ENCODE data around the gene MAGI2.
"Not testable (repeated sequence)": the region's sequence is repeated elsewhere in the genome, so short reads cannot be mapped to it uniquely, and the experiment has no call there.

MAGI2 gene

GRCh38 chr7:78317371-78317770 lies 1136.1 kb downstream of the MAGI2 start:
- no peak for DNase-seq

GRCh38 chr7:78316110-78316509 lies 1137.4 kb downstream of the MAGI2 start:
- no peak for DNase-seq

GRCh38 chr7:78315119-78315518 lies 1138.3 kb downstream of the MAGI2 start:
- no peak for DNase-seq

- no peak for DNase-seq
These were observed 1142.3 kb downstream of the MAGI2 start for GRCh38 chr7:78311181-78311580.

- DNase-seq = no peak
These were observed 1145.6 kb downstream of the MAGI2 start for GRCh38 chr7:78307892-78308291.

- no peak for DNase-seq
These were observed 1146.8 kb downstream of the MAGI2 start for GRCh38 chr7:78306634-78307033.

- DNase-seq = no peak
These were observed 1152.1 kb downstream of the MAGI2 start for GRCh38 chr7:78301407-78301806.

GRCh38 chr7:78299088-78299487 lies 1154.4 kb downstream of the MAGI2 start:
- DNase-seq = no peak

GRCh38 chr7:78296644-78297371 lies 1156.7 kb downstream of the MAGI2 start:
- DNase-seq = no peak

GRCh38 chr7:78296046-78296597 lies 1157.3 kb downstream of the MAGI2 start:
- no peak for DNase-seq

GRCh38 chr7:78289471-78289870 lies 1164.0 kb downstream of the MAGI2 start:
- not testable (repeated sequence) for DNase-seq

GRCh38 chr7:78284945-78285344 lies 1168.5 kb downstream of the MAGI2 start:
- no peak for DNase-seq

GRCh38 chr7:78280276-78280675 lies 1173.2 kb downstream of the MAGI2 start:
- no peak for DNase-seq

- no peak for DNase-seq
These were observed 1174.0 kb downstream of the MAGI2 start for GRCh38 chr7:78279457-78279856.

GRCh38 chr7:78279032-78279431 lies 1174.4 kb downstream of the MAGI2 start:
- no peak for DNase-seq

GRCh38 chr7:78267141-78267540 lies 1186.3 kb downstream of the MAGI2 start:
- DNase-seq = no peak

- no peak for DNase-seq
These were observed 1188.0 kb downstream of the MAGI2 start for GRCh38 chr7:78265486-78265885.

- DNase-seq = no peak
These were observed 1188.4 kb downstream of the MAGI2 start for GRCh38 chr7:78265071-78265470.

GRCh38 chr7:78264105-78264504 lies 1189.4 kb downstream of the MAGI2 start:
- peak; percentile 34 for DNase-seq

- DNase-seq = no peak
These were observed 1191.7 kb downstream of the MAGI2 start for GRCh38 chr7:78261739-78262138.

GRCh38 chr7:78261302-78261701 lies 1192.2 kb downstream of the MAGI2 start:
- no peak for DNase-seq

- no peak for DNase-seq
These were observed 1192.6 kb downstream of the MAGI2 start for GRCh38 chr7:78260826-78261225.

GRCh38 chr7:78254726-78255055 lies 1198.8 kb downstream of the MAGI2 start:
- no peak for DNase-seq

GRCh38 chr7:78253850-78254725 lies 1199.4 kb downstream of the MAGI2 start:
- peak; percentile 38 for DNase-seq
